Activated CD8-positive, alpha-beta memory T cell treated with anti-CD3 and anti-CD28 coated beads, Interleukin-2, amount 10 ng/mL, durations not matched to agents 7 days and 5 days (primary cell): Measurements from ENCODE around the gene KEL. TPM values are rescaled to one million over a fixed set of nuclear protein-coding genes. Genes with fewer than 3 reads are reported as not detected.

Experiments used
- ATAC-seq: fragments of 150-1000 bp; cut with Tn5 transposase; one replicate; pipeline ENCODE4 v1.10.0; 2021; ENCODE audit warnings: moderate library complexity
- CTCF ChIA-PET: fragments of 350-600 bp; sonication (Branson Sonifier 250); formaldehyde crosslinking; loops from one replicate; lab custom pipeline; 2021; ENCODE audit warnings: antibody characterized with exemption; lab: Charles Lee
- DNase-seq: peaks from one replicate; pipeline ENCODE4 v3.0.0-alpha.2; 2020
- H3K27ac Mint-ChIP-seq: one replicate; pipeline ENCODE4 v1.8.0; 2021; ENCODE audit warnings: mild to moderate bottlenecking, mixed read lengths
- H3K27me3 Mint-ChIP-seq: one replicate; pipeline ENCODE4 v1.8.0; 2021; ENCODE audit warnings: mixed read lengths
- H3K36me3 Mint-ChIP-seq: one replicate; pipeline ENCODE4 v1.8.0; 2021; ENCODE audit warnings: mild to moderate bottlenecking, mixed read lengths
- H3K4me1 Mint-ChIP-seq: one replicate; pipeline ENCODE4 v1.8.0; 2021; ENCODE audit warnings: mixed read lengths
- H3K4me3 Mint-ChIP-seq: one replicate; pipeline ENCODE4 v1.8.0; 2021; ENCODE audit warnings: mild to moderate bottlenecking, moderate library complexity, mixed read lengths
- H3K9me3 Mint-ChIP-seq: one replicate; pipeline ENCODE4 v1.8.0; 2022; ENCODE audit warnings: low read depth, mixed read lengths
- total RNA-seq, 2 experiments: library from RNA; stranded (reverse); gene quantifications; one replicate each; pipeline ENCODE4 v1.2.3, GENCODE V29; 2021

Gene KEL
- total RNA-seq, 2 experiments from 2014 or later: 0.16 to 0.70 TPM

DNA sequence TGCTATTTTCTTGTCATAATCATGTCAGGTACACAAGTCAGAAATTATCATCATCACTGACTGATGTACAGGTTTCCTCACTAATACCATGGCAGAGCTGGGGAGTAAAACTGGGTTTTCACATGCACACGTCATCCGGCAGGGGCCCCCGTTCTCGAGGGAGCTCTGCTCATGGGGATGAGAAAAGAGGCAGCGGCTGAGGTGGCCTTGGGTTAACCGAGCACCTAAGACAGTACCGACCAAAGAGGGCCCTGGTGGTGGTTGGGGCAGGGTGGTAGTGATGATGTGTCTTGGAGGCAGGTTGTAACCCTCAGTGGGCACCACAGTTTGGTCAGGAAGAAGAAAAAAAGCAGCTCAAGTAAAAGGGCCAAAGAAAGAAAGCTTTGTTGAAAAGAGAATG, 64.5 kb downstream of the KEL start:
- CTCF ChIA-PET: no interaction called here
- no peak overlapping the region for H3K27ac Mint-ChIP-seq
- ATAC-seq (no peak), DNase-seq (peak; percentile 34)
- no peaks in the 10 kb centered on the region for H3K9me3 Mint-ChIP-seq
- H3K4me3 Mint-ChIP-seq: no peak overlapping the region
- no peaks in the 10 kb centered on the region for H3K36me3 Mint-ChIP-seq
- H3K27me3 Mint-ChIP-seq: peaks cover 8% of the 10 kb centered on the region
- no peaks in the 10 kb centered on the region for H3K4me1 Mint-ChIP-seq

DNA sequence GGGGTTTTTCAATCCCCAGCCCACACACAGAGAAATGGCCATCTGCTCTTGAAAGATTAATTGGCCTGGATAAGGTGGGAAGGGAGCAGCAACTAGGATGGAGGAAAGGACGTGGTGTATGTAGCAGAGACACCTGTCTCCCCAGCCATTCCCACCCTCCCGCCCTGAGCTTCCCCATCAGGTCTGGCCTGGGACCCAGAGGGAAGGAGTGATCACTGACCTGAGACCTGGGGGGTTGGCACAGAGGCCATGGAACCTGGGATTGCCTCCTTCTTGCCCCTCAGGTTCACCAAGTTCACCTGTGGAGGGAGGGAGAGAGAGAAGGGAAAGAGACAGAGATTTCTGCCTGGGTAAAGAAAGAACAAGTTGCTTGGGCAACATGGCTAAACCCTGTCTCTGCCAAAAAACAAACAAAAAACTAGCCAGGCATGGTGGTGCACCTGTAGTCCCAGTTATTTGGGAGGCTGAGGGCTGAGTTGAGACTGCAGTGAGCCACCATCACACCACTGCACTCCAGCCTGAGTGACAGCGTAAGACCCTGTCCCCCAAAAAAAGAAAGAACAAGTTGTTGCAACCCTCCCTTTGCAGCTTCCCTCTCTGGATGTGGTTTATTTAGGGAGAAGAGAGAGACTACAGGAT, 65.3 kb downstream of the KEL start:
- no peaks in the 10 kb centered on the region for H3K4me1 Mint-ChIP-seq
- peak; percentile 19 for DNase-seq
- H3K4me3 Mint-ChIP-seq: no peak overlapping the region
- no peaks in the 10 kb centered on the region for H3K9me3 Mint-ChIP-seq
- ATAC-seq: no peak
- peaks cover 5% of the 10 kb centered on the region for H3K27me3 Mint-ChIP-seq
- no peak overlapping the region for H3K27ac Mint-ChIP-seq
- H3K36me3 Mint-ChIP-seq: no peaks in the 10 kb centered on the region
- CTCF ChIA-PET: interaction anchor here (1.3 kb wide), 1 partner anchor 16 kb away, joined by 3 read pairs; no protein-coding TSS in a partner anchor

DNA sequence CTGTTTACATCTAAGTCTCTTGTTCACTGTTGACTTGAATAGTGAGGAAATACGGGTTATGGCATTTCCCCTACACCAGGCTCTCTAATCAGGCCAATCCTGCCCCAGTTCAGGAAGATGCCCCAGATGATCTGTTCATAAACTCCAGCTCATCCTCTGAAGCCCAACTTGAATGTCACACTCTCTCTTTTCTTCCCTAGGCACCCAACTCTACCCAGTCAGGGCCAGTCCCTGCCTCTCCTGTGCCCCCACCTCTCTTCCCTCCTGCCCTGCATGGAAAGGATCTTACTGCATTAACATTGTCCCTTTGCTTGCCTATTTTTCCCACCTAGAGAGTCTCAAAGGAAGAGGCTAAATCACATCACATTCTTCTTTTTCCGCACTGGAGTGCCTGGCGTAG, 66.0 kb downstream of the KEL start:
- ATAC-seq: no peak
- Mint-ChIP-seq H3K9me3 (no peaks in the 10 kb centered on the region), H3K4me3 (no peak overlapping the region), H3K27me3 (peaks cover 5% of the 10 kb centered on the region), H3K36me3 (no peaks in the 10 kb centered on the region), H3K27ac (no peak overlapping the region), H3K4me1 (no peaks in the 10 kb centered on the region)
- CTCF ChIA-PET: interaction anchor here (1.3 kb wide), 1 partner anchor 15 kb away, joined by 3 read pairs; no protein-coding TSS in a partner anchor
- DNase-seq: no peak

DNA sequence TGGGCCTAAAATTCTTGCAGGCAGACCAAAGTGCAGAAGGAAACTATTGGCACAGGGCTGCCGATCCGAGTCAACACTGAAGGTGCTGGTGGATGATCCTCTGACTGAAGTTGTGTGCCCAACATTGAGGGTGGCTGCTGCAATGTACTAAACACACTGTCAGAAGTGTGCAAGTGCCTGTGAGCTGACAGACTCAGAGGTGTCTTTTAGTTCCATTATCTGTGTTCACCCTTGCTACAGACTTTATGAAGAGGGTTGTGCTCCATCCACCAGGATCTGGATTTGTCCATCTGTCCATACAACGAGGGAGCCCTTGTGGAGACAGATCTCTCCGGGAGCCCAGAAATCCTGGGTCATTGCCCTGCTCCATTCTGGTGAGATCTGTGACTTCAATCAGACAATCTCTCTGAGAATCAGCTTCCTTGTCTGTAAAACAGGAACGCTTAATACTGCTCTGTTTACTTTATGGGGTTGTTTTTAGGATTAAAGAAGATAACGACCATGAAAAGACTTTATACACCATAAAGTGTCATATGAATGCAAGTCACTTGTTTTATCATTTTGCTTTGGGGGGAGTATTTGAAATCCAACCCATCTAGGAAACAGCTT, 67.1 kb downstream of the KEL start:
- Mint-ChIP-seq H3K9me3 (peaks cover 4% of the 10 kb centered on the region), H3K4me3 (no peak overlapping the region), H3K27ac (no peak overlapping the region), H3K27me3 (peaks cover 5% of the 10 kb centered on the region), H3K4me1 (no peaks in the 10 kb centered on the region), H3K36me3 (no peaks in the 10 kb centered on the region)
- DNase-seq: no peak
- no peak for ATAC-seq
- CTCF ChIA-PET: interaction anchor here (1.0 kb wide), 1 partner anchor 14 kb away, joined by 3 read pairs; no protein-coding TSS in a partner anchor

DNA sequence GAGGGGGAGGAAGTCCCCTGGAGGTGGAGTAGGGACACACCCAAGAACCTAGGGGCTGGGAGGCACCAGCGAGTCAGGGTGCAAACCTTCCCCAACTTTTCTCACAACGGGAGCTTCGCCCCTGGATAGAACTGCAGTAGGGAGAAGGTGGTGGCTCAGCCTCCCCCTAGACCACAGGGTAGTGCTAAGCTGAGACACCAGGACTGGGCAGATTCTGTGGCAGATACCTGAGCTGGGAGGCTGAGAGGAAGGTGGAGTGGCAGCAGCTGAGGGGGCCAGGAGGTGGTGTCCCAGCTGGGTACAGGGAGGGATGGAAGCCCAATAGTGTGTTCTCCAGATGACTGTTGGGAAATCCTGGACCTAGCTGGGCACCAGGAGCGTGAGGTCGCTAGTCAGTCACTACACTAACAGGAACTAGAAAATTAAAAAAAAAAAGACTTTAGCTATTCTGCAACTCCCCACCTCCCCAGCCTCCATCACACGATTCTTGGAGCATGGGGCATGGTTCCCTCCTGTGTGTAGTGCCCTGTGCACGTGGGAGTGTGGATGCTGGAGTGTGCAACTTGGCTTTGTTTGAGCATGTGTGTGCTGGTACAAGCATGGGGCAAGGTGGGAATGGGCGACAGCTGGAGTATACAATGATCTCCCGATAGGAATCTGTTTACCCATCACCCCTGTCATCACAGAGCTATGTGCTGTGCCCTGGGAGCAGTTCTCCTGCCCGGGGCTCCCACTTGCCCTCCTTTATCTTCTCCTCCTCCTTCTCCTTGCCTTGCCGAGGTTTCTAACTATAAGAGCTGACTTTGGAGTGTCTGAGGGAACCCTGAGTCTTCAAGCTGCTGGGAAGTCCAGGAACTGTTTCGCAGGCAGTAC, 67.8 kb downstream of the KEL start:
- ATAC-seq: no peak
- CTCF ChIA-PET: interaction anchor here (1.0 kb wide), 1 partner anchor 14 kb away, joined by 3 read pairs; no protein-coding TSS in a partner anchor
- Mint-ChIP-seq H3K27me3 (peaks cover 5% of the 10 kb centered on the region), H3K9me3 (peaks cover 4% of the 10 kb centered on the region), H3K4me1 (no peaks in the 10 kb centered on the region), H3K4me3 (no peak overlapping the region), H3K36me3 (no peaks in the 10 kb centered on the region), H3K27ac (no peak overlapping the region)
- DNase-seq: peak; percentile 38

DNA sequence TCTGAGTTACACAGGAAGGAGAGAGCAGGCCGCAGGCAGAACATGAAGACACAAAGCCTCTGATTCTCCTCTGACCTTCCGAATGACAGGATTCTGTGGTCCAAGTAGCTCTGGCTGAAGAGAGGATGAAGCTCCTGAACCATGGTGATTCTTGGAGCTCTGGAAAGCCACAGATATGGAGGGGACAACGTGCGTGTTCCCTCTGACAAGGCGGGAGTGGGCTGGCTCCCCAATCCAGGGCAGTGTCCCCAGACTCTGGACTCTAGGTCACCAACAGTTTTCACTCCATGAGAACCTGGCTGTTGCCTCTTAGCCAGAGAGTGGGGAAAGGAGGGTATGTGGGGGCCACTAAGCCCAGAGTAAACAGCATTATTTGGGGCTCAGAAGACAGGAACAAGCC, 69.2 kb downstream of the KEL start:
- Mint-ChIP-seq H3K4me3 (no peak overlapping the region), H3K4me1 (no peaks in the 10 kb centered on the region), H3K36me3 (no peaks in the 10 kb centered on the region), H3K9me3 (peaks cover 4% of the 10 kb centered on the region), H3K27me3 (no peaks in the 10 kb centered on the region), H3K27ac (no peak overlapping the region)
- DNase-seq (peak; percentile 21), ATAC-seq (no peak)
- CTCF ChIA-PET: no interaction called here

DNA sequence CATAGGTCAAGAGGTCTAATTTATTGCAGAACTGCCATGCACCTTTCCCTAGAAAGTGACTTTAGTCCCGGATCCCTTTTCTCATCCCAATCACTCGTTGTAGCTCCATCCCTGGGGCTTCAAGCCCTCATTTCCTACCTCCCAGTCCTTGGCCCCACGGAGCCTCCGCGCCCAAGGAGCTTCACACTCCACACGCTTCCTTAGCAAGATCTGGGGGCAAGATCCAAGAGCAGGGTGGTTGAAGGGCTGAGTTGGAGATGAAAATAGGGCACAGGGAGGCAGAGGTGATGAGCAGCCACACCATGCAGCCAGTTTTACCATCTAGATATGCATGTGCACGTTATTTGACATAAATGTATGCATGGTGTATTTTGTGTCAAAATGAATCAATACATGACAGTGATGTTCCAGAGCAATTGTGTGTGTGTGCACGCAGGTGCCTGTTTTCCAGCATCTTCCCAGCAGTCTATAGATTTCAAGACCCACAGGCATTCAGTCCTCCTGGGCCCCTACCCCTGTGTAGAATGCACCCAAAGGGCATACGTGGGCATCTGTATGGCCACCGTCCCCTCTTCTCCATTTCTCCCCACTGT, 70.6 kb downstream of the KEL start:
- no peaks in the 10 kb centered on the region for H3K27me3 Mint-ChIP-seq
- no peak overlapping the region for H3K27ac Mint-ChIP-seq
- DNase-seq (peak; percentile 29), ATAC-seq (no peak)
- H3K36me3 Mint-ChIP-seq: no peaks in the 10 kb centered on the region
- CTCF ChIA-PET: no interaction called here
- H3K4me3 Mint-ChIP-seq: no peak overlapping the region
- H3K9me3 Mint-ChIP-seq: peaks cover 4% of the 10 kb centered on the region
- no peaks in the 10 kb centered on the region for H3K4me1 Mint-ChIP-seq

Other genes starting within 250 kb of the KEL start
- gene PRSS1, start 212.9 kb downstream of the KEL start, total RNA-seq: not detected
- not detected for gene PRSS2, start 191.4 kb downstream of the KEL start, total RNA-seq
- 1 to 10 TPM; 5.1 to 7.5 TPM for gene EPHB6, start 107.3 kb downstream of the KEL start, total RNA-seq
- not detected for gene TRPV6, start 76.6 kb downstream of the KEL start, total RNA-seq
- gene TRPV5, start 28.6 kb downstream of the KEL start, total RNA-seq: not detected
- gene LLCFC1, start 22.9 kb downstream of the KEL start, total RNA-seq: not detected
- not detected for gene OR9A2, start 64.8 kb upstream of the KEL start, total RNA-seq
- gene OR6V1, start 90.0 kb upstream of the KEL start, total RNA-seq: not detected
- gene PIP, start 169.7 kb upstream of the KEL start, total RNA-seq: not detected
- gene TAS2R39, start 221.1 kb upstream of the KEL start, total RNA-seq: not detected